SJCRH30 (cell line): ENCODE results near the gene CNTNAP2. TPM values are rescaled to one million over a fixed set of nuclear protein-coding genes. Genes with fewer than 3 reads are reported as not detected.

Experiments
- DNase-seq, 2 experiments: peaks; one replicate each; pipeline ENCODE4 v3.0.0-alpha.2; 2015 to 2020
- H3K27ac ChIP-seq: fragments of 250-450 bp; sonication (Bioruptor Pico); 2 replicates; pipeline ENCODE4 v1.5.1; 2020; ENCODE audit warnings: mild to moderate bottlenecking, moderate library complexity
- H3K27me3 ChIP-seq: fragments of 250-450 bp; sonication (Bioruptor Pico); 2 replicates; pipeline ENCODE4 v1.5.1; 2020; ENCODE audit warnings: mild to moderate bottlenecking, moderate library complexity
- H3K36me3 ChIP-seq: fragments of 250-450 bp; sonication (Bioruptor Pico); 2 replicates; pipeline ENCODE4 v1.5.1; 2020; ENCODE audit warnings: mild to moderate bottlenecking, moderate library complexity
- H3K4me1 ChIP-seq: fragments of 250-450 bp; sonication (Bioruptor Pico); 2 replicates; pipeline ENCODE4 v1.5.1; 2020; ENCODE audit warnings: mild to moderate bottlenecking, moderate library complexity
- H3K4me3 ChIP-seq: fragments of 250-450 bp; sonication (Bioruptor Pico); 2 replicates; pipeline ENCODE4 v1.5.1; 2020; ENCODE audit warnings: mild to moderate bottlenecking, moderate library complexity
- H3K9me3 ChIP-seq: fragments of 250-450 bp; sonication (Bioruptor Pico); replicated peaks from 2 replicates; pipeline ENCODE4 v1.5.1; 2020; ENCODE audit warnings: mild to moderate bottlenecking, moderate library complexity
- total RNA-seq: library from RNA; depleted of rRNA; stranded (reverse); fragments of >200 nt; shearing (Covaris generic); gene quantifications from 2 replicates; pipeline ENCODE4 v1.2.3, GENCODE V29; 2014

The CNTNAP2 gene
- total RNA-seq, 1 experiment from 2014 or later, result not detected

DNA sequence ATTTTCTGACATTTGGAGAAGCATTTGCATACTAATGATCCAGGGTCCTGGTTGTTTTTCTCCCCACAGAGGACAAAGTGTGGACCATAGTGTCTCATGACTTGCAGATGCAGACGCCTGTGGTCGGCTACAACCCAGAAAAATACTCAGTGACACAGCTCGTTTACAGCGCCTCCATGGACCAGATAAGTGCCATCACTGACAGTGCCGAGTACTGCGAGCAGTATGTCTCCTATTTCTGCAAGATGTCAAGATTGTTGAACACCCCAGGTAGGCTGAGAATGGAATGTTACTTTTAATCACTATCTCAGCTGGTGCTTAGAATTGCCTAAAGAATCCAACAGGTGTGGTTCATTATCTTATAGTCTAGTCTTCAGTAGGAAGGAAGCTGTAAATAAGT is 1522.4 kb downstream of the CNTNAP2 start:
- DNase-seq, result no peak
- Histone ChIP-seq H3K36me3 (no peaks in the 10 kb centered on the region), H3K27me3 (no peaks in the 10 kb centered on the region), H3K9me3 (0 out of 2 replicates have a peak, but pooled peaks cover under 1% of the 10 kb centered on the region), H3K27ac (no peak overlapping the region), H3K4me1 (no peaks in the 10 kb centered on the region), H3K4me3 (no peak overlapping the region)

DNA sequence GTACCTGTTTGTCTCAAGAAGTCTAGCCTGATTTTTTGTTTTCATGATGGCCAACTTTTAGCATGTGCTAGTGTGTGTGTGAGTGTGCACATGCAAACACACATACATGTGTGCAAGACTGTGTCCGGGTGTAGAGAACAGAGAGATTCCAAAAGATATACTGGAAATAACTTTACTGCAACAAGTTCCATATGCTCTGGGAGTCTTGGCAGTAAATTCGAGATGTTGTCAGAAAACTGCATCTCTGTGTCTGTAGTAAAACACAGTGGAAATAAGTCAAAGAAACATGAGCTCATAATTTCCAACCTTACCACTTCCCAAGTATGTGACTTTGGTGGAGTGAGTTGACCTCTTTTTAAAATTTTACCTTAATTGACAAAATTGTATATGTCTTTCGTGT is 1523.2 kb downstream of the CNTNAP2 start:
- Histone ChIP-seq H3K4me1 (no peaks in the 10 kb centered on the region), H3K27ac (no peak overlapping the region), H3K9me3 (no peaks in the 10 kb centered on the region), H3K36me3 (no peaks in the 10 kb centered on the region), H3K4me3 (no peak overlapping the region), H3K27me3 (no peaks in the 10 kb centered on the region)
- DNase-seq, result no peak

DNA sequence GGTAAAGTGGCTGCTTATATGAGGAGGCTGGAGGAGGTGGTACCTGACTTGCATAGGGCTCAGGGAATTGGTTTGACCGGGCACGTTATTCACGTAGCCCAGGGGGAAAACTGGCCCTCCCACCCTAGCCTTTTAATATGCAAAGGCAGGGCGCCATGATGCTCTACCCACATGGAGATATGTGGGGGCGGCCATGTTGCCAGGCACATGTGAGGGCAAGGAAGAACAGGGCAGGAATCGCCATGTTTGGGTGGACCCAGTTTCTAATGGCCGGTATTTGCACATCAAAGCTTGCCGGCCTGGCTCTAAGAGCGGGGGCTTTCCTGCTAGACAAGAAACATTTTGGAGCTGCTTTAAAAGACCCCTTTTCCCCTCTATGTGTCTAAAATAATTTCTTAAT is 1524.2 kb downstream of the CNTNAP2 start:
- no peaks in the 10 kb centered on the region for H3K9me3 ChIP-seq
- DNase-seq, result no peak
- no peak overlapping the region for H3K4me3 ChIP-seq
- no peaks in the 10 kb centered on the region for H3K36me3 ChIP-seq
- no peaks in the 10 kb centered on the region for H3K4me1 ChIP-seq
- no peak overlapping the region for H3K27ac ChIP-seq
- H3K27me3 ChIP-seq, result no peaks in the 10 kb centered on the region

DNA sequence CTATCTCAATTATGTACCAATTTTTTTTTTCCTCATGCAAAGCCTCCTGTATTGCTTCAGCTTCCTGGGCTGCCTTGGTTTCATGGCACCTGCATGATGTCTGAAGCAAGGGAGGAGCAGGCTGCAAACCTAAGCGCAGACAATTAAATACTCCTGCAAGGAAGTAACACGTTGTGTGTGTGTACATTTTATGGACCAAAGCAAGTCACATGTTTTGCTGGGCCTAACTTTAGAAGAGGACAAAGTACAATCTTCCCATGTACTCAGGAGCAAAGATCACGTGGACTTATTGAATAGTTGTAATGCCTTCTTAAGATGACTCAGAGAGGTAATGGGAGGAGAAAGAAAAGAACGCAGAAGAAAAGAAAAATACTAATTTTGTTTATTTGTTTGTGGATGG is 1530.0 kb downstream of the CNTNAP2 start:
- DNase-seq, result no peak
- H3K36me3 ChIP-seq, result no peaks in the 10 kb centered on the region
- no peak overlapping the region for H3K27ac ChIP-seq
- no peaks in the 10 kb centered on the region for H3K4me1 ChIP-seq
- H3K27me3 ChIP-seq, result no peaks in the 10 kb centered on the region
- no peak overlapping the region for H3K4me3 ChIP-seq
- H3K9me3 ChIP-seq, result no peaks in the 10 kb centered on the region

DNA sequence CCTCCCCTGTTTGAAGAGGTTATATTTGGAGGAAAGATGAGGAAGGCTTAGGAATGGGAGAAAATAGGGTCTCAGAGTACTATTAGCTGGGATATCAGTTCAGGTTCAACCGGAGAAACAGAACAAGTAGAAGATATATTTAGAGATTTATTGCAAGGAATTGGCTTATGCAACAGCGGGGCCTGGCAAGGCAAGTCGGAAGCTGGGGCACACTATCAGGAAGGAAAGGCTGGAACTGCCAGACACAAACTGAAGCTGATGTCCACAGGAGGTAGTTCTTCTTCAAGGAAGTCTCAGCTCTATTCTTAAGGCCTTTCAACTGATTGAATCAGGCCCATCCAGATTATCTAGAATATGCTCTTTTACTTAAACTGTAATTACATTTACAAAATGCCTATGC is 1534.4 kb downstream of the CNTNAP2 start:
- no peak for DNase-seq
- H3K27ac ChIP-seq, result no peak overlapping the region
- 0 out of 2 replicates have a peak, but pooled peaks cover 3% of the 10 kb centered on the region for H3K27me3 ChIP-seq
- H3K4me3 ChIP-seq, result no peak overlapping the region
- no peaks in the 10 kb centered on the region for H3K36me3 ChIP-seq
- H3K9me3 ChIP-seq, result no peaks in the 10 kb centered on the region
- no peaks in the 10 kb centered on the region for H3K4me1 ChIP-seq

DNA sequence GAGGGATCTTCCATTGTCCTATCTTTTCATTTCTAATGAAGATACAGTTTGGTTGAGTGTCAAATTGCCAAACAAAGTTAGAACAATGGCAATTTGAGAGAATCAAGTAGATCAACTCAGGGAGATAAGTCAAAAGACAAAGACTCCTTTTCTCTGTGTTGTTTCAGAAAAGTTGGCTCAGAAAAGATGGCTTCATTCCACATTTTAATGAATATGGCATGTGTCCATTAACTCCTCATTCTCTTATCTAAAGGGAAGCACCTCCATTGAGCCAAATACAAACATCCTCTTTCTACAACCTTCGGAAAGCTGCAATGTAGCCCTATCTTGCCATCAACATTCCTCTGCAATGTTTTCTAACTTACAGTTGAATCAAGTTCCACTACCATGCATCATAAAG is 1535.0 kb downstream of the CNTNAP2 start:
- no peaks in the 10 kb centered on the region for H3K9me3 ChIP-seq
- H3K36me3 ChIP-seq, result no peaks in the 10 kb centered on the region
- DNase-seq, result no peak
- no peaks in the 10 kb centered on the region for H3K4me1 ChIP-seq
- no peak overlapping the region for H3K27ac ChIP-seq
- 0 out of 2 replicates have a peak, but pooled peaks cover 3% of the 10 kb centered on the region for H3K27me3 ChIP-seq
- no peak overlapping the region for H3K4me3 ChIP-seq

DNA sequence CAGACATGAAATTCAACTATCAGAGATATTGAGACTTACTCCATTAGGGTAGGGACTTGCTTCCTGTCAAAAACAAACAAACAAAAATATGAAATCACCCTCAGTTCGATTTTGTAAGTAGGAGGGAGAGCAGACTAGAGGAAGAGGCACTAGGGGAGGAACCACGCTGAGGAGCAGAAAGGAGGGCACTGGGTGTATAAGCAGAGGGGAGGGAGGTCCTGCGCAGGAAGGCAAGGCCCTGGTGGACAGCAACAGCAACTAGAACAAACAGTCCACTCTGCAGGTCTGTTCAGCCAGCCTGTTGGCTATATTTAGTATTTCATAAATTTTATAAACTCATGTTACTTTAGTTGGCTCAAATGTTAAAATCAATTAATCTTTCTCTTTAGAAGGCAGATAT is 1536.9 kb downstream of the CNTNAP2 start:
- Histone ChIP-seq H3K4me1 (no peaks in the 10 kb centered on the region), H3K9me3 (no peaks in the 10 kb centered on the region), H3K4me3 (no peak overlapping the region), H3K27ac (no peak overlapping the region), H3K36me3 (no peaks in the 10 kb centered on the region), H3K27me3 (0 out of 2 replicates have a peak, but pooled peaks cover 3% of the 10 kb centered on the region)
- no peak for DNase-seq

DNA sequence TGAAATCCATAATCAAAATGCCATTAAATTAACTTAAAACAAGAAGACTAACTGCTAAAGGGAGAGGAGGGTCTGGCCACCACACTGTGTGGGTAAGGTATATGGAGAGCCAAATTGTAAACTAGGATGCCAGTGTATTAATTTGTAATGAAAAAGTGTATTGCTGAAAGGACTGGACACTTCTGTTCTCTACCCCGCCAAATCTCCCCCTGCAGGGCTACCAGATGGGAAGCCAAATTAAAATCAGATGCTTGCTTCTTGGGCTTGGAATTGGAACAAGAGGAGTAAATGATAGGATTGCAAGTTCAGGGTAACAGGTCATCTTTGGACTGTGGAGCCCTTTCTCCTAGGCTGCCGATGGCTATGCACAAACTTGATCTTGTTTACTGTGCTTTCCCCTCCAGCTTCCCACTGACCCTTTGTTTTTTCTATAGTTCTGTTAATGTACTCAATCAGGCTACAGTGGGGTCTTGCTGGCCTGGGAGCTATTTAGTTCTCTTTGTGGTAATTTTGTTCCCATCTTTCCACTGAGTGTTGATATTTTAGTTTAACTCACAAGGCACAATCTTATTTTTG is 1541.9 kb downstream of the CNTNAP2 start:
- Histone ChIP-seq H3K4me1 (no peaks in the 10 kb centered on the region), H3K27me3 (peaks cover 3% of the 10 kb centered on the region; the same call in 1 of the 2 replicates), H3K4me3 (no peak overlapping the region), H3K36me3 (no peaks in the 10 kb centered on the region), H3K9me3 (no peaks in the 10 kb centered on the region), H3K27ac (no peak overlapping the region)
- DNase-seq, result no peak

DNA sequence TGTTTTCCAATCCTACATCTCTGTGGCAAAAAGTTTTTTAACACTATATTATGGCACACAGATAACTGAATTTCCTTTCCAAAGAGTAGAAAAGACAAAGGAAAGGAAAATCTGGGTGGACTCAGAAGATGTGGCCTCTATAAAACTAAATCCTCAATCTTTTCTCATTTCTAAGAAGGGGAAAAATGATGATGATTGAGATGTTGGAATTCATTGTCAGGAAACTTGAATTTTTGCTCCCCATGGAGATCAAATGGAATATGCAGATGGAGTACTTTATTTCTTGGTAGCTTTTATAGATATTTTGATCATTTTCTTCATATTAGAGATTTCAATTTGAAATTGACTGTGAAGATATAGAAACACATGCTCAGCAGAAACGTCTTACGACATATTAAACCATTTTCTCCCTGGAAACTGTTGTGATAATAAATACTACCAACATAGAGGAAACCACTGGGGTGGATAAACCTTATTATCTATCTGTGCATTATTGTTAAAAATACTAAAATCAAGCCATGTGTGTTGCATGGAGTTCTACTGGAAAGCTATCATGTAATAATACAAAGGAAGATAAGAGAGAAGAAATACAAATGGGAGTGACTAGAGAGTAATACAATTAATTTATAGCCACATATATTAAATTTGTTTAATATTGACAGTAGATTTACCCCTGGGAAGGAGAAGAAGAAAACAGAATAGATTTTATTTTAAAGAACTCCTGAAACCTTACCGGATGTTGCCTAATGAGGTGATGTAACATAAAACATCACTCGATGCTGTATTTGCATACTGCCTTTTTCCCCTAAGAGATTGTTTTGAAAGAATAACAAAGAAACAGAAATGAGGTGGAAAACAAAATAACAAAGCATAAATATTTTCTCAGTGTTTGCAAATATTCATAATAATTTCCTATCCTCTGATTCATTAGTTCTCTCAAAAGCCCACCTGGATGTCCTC is 1542.7 kb downstream of the CNTNAP2 start:
- Histone ChIP-seq H3K36me3 (no peaks in the 10 kb centered on the region), H3K9me3 (no peaks in the 10 kb centered on the region), H3K27me3 (peaks cover 1% of the 10 kb centered on the region; the same call in 1 of the 2 replicates), H3K27ac (no peak overlapping the region), H3K4me1 (no peaks in the 10 kb centered on the region), H3K4me3 (no peak overlapping the region)
- no peak for DNase-seq

DNA sequence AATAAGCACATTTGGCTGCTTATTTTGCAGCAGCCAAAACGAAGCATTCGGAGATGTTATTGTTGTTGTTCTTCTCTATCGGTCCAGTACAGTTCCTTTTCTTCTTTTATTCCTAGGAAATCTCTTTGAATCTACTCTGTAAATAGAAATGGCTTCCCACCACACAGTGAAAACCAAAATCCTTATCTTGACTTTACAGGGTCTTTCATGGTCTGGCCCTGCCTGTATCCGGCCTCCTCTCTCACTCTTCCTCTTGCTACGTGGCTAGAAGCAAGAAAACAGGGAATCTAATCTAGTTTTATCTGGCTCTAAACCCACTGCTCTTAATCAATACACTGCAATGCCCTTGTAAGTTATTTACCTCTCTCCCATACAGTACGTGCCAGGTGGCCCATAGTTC is 1547.9 kb downstream of the CNTNAP2 start:
- Histone ChIP-seq H3K27ac (no peak overlapping the region), H3K36me3 (no peaks in the 10 kb centered on the region), H3K4me3 (no peak overlapping the region), H3K27me3 (no peaks in the 10 kb centered on the region; the same call in 1 of the 2 replicates), H3K4me1 (no peaks in the 10 kb centered on the region), H3K9me3 (no peaks in the 10 kb centered on the region)
- DNase-seq, result no peak

DNA sequence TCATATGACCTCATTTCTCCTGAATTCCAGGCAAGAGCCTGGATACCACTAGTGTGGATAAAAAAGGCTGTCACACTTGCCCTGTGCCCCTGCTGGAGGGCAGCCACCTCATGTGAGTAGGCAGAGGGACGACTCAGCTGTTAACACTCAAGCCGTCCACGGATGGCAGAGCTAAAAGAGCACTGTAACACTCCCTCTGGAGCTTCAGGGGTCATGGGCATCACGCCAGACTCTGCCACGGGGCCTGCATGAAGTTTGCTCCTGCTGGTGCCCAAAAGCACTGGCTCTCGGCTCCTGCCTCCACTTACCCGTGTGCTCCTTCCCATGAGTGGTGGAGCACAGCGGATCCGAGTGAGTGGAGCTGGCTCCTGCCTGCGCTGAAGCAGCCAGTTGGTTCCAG is 1554.2 kb downstream of the CNTNAP2 start:
- no peaks in the 10 kb centered on the region for H3K27me3 ChIP-seq
- H3K36me3 ChIP-seq, result no peaks in the 10 kb centered on the region
- no peak for DNase-seq
- no peaks in the 10 kb centered on the region for H3K4me1 ChIP-seq
- no peak overlapping the region for H3K4me3 ChIP-seq
- no peak overlapping the region for H3K27ac ChIP-seq
- H3K9me3 ChIP-seq, result no peaks in the 10 kb centered on the region

DNA sequence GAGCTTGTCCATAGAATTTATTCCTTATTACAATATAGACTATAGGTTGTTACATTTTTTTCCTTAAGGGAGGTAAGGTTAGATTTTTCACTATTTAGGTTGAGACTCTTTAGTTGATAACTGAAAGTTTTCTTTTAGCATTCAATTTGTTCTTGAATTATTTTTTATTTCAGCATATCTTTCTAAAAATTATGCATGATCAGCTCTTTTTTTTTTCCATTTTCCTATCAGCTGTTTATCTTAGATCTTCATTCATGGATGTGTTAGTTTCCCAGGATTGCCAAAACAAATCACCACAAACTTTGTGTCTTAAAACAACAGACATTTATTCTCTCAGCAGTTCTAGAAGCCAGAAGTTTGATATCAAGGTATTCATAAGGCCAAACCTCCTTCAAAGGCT is 1558.1 kb downstream of the CNTNAP2 start:
- Histone ChIP-seq H3K9me3 (no peaks in the 10 kb centered on the region), H3K27me3 (no peaks in the 10 kb centered on the region), H3K4me3 (no peak overlapping the region), H3K27ac (no peak overlapping the region), H3K36me3 (no peaks in the 10 kb centered on the region), H3K4me1 (no peaks in the 10 kb centered on the region)
- no peak for DNase-seq

DNA sequence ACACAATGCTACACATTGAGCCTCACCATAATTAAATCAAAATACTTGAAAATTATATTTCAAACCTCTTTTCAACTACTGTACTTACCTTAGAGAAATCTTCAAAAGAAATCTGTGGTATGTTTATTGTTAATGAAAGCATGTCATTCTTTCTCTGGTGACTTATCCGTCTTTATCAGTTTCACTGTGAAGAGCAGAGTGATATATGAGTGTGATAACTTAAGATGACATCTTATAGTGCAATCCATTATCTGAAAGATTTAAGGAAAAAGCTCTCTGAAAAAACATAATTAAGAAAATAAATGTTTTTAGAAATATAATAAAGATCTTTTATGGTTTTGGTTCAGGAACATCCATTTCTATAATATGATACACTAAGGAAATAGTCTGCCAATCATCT is 1562.3 kb downstream of the CNTNAP2 start:
- H3K27me3 ChIP-seq, result no peaks in the 10 kb centered on the region
- H3K4me3 ChIP-seq, result no peak overlapping the region
- no peak overlapping the region for H3K27ac ChIP-seq
- H3K4me1 ChIP-seq, result peaks cover 3% of the 10 kb centered on the region
- no peaks in the 10 kb centered on the region for H3K9me3 ChIP-seq
- DNase-seq, result no peak
- H3K36me3 ChIP-seq, result no peaks in the 10 kb centered on the region

DNA sequence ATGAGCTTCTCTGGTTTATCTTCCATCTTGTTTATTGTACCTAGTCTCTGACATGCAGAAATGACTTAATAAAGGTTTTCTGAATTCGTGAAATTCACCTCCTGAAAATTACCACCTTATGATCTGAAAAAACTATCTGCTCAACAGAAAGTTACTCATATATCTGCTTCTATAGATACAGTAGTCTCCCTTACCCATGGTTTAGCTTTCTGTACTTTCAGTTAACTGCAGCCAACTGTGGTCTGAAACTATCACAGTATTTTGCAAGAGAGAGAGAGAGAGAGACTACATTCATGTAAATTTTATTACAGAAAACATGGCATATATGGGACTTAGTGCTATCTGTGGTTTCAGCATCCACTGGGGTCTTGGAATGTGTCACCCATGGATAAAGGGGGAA is 1564.9 kb downstream of the CNTNAP2 start:
- no peaks in the 10 kb centered on the region for H3K9me3 ChIP-seq
- peaks cover 9% of the 10 kb centered on the region for H3K4me1 ChIP-seq
- H3K36me3 ChIP-seq, result no peaks in the 10 kb centered on the region
- H3K27ac ChIP-seq, result no peak overlapping the region
- H3K27me3 ChIP-seq, result no peaks in the 10 kb centered on the region
- H3K4me3 ChIP-seq, result no peak overlapping the region
- no peak for DNase-seq

DNA sequence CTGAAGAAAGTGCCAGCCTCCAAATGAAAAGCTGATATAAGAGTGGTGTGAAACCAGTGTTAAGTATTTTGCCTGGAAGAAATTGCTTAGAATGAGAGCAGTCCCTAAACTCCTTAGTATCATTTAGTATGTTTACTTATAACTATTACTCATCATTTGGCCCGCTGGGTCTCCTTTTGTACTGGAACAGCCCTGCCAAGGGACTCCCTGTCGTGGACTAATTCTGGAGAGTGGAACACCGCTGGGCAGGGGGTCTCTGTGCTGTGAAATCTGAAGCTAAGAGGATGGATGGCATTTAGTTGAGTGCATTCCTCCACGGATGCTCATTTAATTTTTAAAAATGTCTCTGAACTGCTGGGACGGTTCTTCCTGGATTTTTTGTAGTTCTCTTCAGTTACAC is 1584.1 kb downstream of the CNTNAP2 start:
- Histone ChIP-seq H3K27me3 (no peaks in the 10 kb centered on the region), H3K27ac (no peak overlapping the region), H3K4me1 (no peaks in the 10 kb centered on the region), H3K36me3 (no peaks in the 10 kb centered on the region), H3K4me3 (no peak overlapping the region), H3K9me3 (no peaks in the 10 kb centered on the region)
- no peak for DNase-seq
